ENCODE results near the gene ARID3A. TPM values are rescaled to one million over a fixed set of nuclear protein-coding genes. Genes with fewer than 3 reads are reported as not detected.

ARID3A gene, protein sequence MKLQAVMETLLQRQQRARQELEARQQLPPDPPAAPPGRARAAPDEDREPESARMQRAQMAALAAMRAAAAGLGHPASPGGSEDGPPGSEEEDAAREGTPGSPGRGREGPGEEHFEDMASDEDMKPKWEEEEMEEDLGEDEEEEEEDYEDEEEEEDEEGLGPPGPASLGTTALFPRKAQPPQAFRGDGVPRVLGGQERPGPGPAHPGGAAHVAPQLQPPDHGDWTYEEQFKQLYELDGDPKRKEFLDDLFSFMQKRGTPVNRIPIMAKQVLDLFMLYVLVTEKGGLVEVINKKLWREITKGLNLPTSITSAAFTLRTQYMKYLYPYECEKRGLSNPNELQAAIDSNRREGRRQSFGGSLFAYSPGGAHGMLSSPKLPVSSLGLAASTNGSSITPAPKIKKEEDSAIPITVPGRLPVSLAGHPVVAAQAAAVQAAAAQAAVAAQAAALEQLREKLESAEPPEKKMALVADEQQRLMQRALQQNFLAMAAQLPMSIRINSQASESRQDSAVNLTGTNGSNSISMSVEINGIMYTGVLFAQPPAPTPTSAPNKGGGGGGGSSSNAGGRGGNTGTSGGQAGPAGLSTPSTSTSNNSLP
- 0.07 and 0.27 TPM in 2 replicates for polyA plus RNA-seq

DNA sequence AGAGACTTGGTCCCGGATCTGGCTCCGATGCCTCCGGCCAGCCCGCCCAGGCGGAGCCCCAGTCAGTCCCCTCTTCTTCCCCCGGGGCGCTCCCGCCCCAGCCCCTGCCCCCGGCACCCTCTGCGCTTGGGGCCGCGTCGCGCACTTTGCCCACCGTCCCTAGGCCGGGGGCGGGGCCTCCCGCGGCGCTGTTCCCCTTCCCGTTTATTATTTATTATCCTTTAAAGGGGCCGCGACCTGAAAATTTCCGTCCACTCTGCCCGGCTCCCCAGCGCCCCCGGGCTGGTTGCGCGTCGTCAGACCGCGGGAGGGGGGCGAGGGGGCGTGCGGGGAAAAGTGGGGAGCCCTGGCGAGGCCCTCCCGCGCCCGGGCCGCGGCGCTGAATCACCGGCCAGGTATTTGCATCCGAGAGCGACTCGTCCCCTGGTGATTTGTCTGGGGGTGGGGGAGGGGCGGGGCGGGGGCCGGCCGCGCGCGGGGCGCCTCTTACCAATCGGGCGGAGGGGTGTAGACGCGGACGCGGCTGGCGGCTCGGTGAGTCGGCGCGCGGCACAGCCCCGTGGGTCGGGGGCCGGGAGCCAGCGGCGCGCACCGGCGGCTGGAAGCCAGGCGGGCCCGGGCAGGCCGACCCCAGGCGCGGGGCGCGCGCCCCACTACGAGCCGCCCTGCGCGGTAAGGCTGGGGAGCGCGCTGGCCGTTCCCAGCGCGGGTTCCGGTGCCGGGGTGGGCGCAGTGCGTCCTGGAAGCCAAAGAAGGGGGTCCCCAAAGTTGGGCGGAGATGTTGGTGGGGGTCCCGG is at the start of gene ARID3A:
TSS of gene ARID3A (plus strand) at position 510 of the 797 bp plus-strand sequence. CDS start 3,494 bp downstream, outside the sequence.

DNA sequence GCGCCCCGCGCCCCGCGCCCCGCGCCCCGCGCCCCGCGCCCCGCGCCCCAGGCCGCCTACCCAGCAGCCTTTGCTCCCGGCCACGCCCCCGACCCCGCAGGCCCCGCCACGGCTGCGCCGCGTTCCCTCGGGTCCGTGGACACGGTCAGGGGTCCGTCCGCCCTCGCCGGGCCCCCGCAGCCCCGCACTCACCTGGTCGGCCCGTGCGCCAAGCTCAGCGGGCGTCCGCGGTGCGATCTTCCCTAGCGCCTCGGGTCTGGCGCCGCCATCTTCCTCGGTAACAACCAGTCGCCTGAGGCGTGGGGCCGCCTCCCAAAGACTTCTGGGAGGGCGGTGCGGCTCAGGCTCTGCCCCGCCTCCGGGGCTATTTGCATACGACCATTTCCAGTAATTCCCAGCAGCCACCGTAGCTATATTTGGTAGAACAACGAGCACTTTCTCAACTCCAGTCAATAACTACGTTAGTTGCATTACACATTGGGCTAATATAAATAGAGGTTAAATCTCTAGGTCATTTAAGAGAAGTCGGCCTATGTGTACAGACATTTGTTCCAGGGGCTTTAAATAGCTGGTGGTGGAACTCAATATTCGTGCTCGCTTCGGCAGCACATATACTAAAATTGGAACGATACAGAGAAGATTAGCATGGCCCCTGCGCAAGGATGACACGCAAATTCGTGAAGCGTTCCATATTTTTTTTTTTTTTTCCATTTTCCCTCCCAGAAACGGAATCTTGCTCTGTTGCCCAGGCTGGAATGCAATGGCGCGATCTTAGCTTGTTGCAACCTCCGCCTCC is 32.7 kb upstream of the ARID3A start, which contains the start of the genes MED16 and RNU6-9:
TSS of gene MED16 (minus strand) at position 294 of the 796 bp plus-strand sequence. CDS start 2,056 bp downstream, outside the sequence.
TSS of gene RNU6-9 (plus strand) at position 591 of the 796 bp plus-strand sequence.

DNA sequence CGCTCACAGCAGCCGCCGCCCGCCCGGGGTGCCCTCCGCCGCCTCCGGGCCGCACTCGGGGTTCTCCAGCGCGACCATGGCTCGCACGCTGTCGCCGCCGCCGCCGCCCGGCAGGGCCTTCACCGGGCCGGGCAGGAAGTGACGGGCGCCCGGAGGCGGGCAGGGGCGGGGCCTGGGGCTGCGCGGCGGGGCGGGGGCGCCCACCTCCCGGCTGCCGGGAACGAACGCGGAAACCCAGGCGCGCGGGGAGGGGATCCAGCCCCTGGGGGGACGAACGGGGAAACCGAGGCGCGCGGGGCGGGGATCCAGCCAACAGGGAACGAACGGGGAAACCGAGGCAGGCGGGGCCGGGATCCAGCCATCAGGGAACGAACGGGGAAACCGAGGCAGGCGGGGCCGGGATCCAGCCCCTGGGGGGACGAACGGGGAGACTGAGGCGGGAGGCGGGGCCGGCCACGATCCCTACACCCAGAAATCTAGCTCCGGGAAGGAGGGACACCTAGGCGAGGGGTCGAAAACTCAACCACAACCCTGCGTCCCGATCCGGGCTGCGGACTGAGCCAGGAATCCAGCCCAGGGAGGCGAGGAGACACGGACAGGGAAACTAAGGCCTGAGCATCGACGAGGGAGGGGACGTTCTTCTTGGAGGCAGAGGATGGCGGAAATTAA is 12.6 kb upstream of the ARID3A start, which contains the start of gene R3HDM4:
TSS of gene R3HDM4 (minus strand) at position 140 of the 669 bp plus-strand sequence. CDS start at position 78, 62 bp downstream.

DNA sequence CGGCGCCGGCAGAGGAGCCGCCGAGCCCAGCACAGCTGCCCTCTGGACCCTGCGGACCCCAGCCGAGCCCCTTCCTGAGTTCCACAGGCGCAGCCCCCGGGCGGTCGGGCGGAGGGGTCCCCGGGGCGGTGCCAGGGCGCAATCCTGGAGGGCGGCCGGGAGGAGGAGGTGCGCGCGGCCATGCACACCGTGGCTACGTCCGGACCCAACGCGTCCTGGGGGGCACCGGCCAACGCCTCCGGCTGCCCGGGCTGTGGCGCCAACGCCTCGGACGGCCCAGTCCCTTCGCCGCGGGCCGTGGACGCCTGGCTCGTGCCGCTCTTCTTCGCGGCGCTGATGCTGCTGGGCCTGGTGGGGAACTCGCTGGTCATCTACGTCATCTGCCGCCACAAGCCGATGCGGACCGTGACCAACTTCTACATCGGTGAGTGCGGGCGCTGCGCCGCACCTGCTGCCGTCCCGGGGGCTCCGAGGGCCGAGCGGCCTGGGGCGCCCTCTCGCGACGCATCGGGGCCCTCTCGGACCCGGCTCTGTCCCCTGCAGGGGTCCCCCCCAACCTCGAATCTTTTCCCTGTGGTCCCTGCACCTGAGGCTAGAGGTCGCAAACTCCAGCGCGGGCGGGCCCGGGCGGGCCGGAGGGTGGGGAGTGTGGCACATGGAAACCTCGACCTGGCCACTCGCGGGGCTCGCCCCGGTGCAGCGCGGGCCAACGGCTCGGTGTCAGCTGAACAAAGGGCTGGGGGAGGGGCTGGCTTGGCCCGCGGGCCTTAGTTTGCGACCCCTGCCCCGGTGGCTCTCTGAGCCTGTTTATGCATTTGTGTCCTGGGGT is 8.3 kb upstream of the ARID3A start, which contains the start of gene KISS1R:
TSS of gene KISS1R (plus strand) at position 11 of the 829 bp plus-strand sequence. CDS start at position 181, 170 bp downstream.

DNA sequence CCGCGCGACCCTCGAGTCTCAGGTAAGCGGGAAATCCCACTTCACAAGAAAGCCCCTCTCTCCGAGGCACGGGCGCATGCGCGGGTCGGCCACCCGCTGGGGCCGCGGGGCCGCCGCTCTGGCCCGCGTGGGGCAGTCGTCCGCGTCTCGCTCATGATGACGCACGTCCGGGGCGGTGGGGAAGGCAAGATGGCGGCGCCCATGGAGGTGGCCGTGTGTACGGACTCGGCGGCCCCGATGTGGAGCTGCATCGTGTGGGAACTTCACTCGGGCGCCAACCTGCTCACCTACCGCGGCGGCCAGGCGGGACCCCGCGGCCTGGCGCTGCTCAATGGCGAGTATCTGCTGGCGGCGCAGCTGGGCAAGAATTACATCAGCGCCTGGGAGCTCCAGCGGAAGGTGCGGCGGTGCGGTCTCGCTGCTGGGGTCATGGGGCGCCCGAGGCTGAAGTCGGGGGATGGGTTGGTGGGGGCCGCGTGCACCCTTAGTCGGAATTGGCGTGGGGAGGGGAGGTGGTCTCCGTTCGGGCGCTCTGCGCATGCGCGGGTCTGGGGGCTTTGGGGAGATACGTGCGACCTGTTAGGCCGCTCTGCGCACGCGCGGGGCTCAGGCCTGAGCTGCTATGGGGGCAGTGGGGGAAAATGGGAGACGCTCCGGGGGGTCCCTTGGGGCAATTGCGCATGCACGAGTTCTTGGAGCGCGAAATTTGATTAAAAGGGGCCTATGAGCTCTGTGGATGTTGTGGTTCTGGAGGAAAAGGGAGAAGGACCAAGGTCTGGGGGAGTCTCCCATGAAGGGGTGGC is 58.5 kb downstream of the ARID3A start, which contains the start of gene WDR18:
TSS of gene WDR18 (plus strand) at position 181 of the 803 bp plus-strand sequence. CDS start at position 190, 9 bp downstream.

DNA sequence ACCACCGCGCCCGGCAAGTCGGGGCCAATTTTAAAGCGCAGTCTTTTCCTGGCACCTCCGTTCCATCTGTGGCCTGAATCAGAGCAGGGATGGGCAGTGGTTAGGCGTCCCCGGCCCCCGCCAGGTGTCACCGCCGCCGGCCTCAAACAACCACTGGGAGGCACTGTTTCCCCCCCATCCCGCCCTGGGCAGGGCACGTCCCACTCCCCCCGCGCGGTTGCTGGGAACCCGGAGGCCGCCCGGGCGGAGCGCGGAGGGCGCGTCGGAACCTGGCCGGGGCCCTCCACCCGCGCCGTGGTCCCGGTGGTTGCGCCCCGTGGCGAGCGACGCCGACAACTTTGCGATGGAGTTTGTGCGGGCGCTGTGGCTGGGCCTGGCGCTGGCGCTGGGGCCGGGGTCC is 74.3 kb downstream of the ARID3A start, which contains the start of gene GRIN3B:
TSS of gene GRIN3B (plus strand) at position 325 of the 400 bp plus-strand sequence. CDS start at position 344, 19 bp downstream.

DNA sequence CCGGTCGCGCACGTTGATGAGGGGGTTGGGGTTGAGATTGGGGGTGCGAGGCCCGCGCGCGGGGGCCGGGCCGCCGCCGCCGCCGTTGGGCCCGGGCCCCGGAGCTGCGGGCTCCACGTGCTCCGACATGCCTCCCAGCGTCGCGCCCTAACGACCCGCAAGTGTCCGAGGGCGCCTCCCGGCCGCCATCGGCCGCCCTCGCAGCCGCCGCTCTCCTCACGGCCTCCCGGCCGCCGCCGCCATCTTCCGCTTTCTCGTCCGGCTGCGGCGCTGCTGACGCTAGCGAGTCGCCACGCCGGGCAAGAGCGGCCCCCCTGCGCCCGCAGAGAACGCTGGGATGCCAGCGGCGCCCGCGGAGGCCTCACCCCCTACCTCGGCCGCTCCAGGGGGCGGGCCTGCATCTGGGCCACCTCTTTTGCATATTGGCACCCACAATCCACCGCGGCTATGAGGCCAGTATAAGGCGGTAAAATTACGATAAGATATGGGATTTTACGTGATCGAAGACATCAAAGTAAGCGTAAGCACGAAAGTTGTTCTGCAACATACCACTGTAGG is 95.1 kb downstream of the ARID3A start, which contains the start of gene TMEM259:
TSS of gene TMEM259 (minus strand) at position 256 of the 558 bp plus-strand sequence. CDS start at position 129, 127 bp downstream.

Other genes starting within 250 kb of the ARID3A start
- 1.2 TPM in 1 of 2 replicates, not detected in the other for gene FSTL3, start 249.6 kb upstream of the ARID3A start, polyA plus RNA-seq
- not detected in 2 replicates for gene PRSS57, start 230.6 kb upstream of the ARID3A start, polyA plus RNA-seq
- 0.28 and 0.99 TPM in 2 replicates for gene PALM, start 217.1 kb upstream of the ARID3A start, polyA plus RNA-seq
- gene MISP, start 174.9 kb upstream of the ARID3A start, polyA plus RNA-seq = not detected in 2 replicates
- gene PTBP1, start 128.6 kb upstream of the ARID3A start, polyA plus RNA-seq = 0.62 and 0.71 TPM in 2 replicates
- 1.2 TPM in 1 of 2 replicates, not detected in the other for gene PLPPR3, start 104.1 kb upstream of the ARID3A start, polyA plus RNA-seq
- not detected in 2 replicates for gene AZU1, start 98.2 kb upstream of the ARID3A start, polyA plus RNA-seq
- gene PRTN3, start 85.0 kb upstream of the ARID3A start, polyA plus RNA-seq = not detected in 2 replicates
- not detected in 2 replicates for gene ELANE, start 73.7 kb upstream of the ARID3A start, polyA plus RNA-seq
- gene CFD, start 66.4 kb upstream of the ARID3A start, polyA plus RNA-seq = 0.34 and 0.60 TPM in 2 replicates
- gene MED16, start 32.8 kb upstream of the ARID3A start, polyA plus RNA-seq = 3.6 and 15.3 TPM in 2 replicates
- not detected in 2 replicates for gene RNU6-9, start 32.6 kb upstream of the ARID3A start, polyA plus RNA-seq
- 0.92 and 2.0 TPM in 2 replicates for gene R3HDM4, start 12.8 kb upstream of the ARID3A start, polyA plus RNA-seq
- not detected in 2 replicates for gene KISS1R, start 8.7 kb upstream of the ARID3A start, polyA plus RNA-seq
- gene WDR18, start 58.3 kb downstream of the ARID3A start, polyA plus RNA-seq = 6.9 and 7.9 TPM in 2 replicates
- gene GRIN3B, start 74.4 kb downstream of the ARID3A start, polyA plus RNA-seq = not detected in 2 replicates
- gene TMEM259, start 95.1 kb downstream of the ARID3A start, polyA plus RNA-seq = 2.3 and 6.2 TPM in 2 replicates
- gene RNU6-2, start 95.5 kb downstream of the ARID3A start, polyA plus RNA-seq = not detected in 2 replicates
- 0.78 TPM in 1 of 2 replicates, not detected in the other for gene CNN2, start 100.6 kb downstream of the ARID3A start, polyA plus RNA-seq
- gene ABCA7, start 114.1 kb downstream of the ARID3A start, polyA plus RNA-seq = 2.1 TPM in 1 of 2 replicates, not detected in the other
- not detected in 2 replicates for gene ARHGAP45, start 141.1 kb downstream of the ARID3A start, polyA plus RNA-seq
- 10.2 and 26.5 TPM in 2 replicates for gene POLR2E, start 169.3 kb downstream of the ARID3A start, polyA plus RNA-seq
- gene GPX4, start 178.0 kb downstream of the ARID3A start, polyA plus RNA-seq = 152 and 277 TPM in 2 replicates
- gene SBNO2, start 248.2 kb downstream of the ARID3A start, polyA plus RNA-seq = 0.07 TPM in 1 of 2 replicates, not detected in the other